ENCODE results near the gene XPO4.
"Not testable (repeated sequence)": the region's sequence is repeated elsewhere in the genome, so short reads cannot be mapped to it uniquely, and the experiment has no call there.

The XPO4 gene

DNA sequence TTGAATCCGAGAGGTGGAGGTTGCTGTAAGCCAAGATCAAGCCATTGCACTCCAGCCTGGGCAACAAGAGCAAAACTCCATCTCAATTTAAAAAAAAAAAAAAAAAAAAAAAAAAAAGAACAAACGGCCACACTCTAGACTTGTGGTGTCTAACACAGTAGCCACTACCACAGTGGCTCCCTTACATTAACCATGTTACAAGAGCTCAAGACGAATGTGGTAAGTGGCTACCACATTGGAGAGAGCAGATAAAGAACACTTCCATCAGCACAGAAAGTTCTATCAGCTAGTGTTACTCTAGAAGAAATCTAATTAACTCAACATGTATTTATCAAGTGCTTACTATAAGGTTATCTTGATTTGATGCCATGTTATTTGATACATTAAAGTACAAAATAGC is 11.5 kb downstream of the XPO4 start:
- H3K4me3 ChIP-seq (replicated peaks; ENCODE audit: insufficient read depth, low read length) = no peak overlapping the region
- no peak overlapping the region for H3K27ac ChIP-seq (replicated peaks)
- TF ChIP-seq SPI1 (IDR thresholded peaks at IDR 0.05; ENCODE audit: borderline replicate concordance, low read depth) (no peak), POLR2AphosphoS5 (IDR thresholded peaks at IDR 0.05; ENCODE audit: low read depth) (no peak), GABPA (IDR thresholded peaks at IDR 0.05; ENCODE audit: low read depth) (no peak)
- TF ChIP-seq, protein P1, sequence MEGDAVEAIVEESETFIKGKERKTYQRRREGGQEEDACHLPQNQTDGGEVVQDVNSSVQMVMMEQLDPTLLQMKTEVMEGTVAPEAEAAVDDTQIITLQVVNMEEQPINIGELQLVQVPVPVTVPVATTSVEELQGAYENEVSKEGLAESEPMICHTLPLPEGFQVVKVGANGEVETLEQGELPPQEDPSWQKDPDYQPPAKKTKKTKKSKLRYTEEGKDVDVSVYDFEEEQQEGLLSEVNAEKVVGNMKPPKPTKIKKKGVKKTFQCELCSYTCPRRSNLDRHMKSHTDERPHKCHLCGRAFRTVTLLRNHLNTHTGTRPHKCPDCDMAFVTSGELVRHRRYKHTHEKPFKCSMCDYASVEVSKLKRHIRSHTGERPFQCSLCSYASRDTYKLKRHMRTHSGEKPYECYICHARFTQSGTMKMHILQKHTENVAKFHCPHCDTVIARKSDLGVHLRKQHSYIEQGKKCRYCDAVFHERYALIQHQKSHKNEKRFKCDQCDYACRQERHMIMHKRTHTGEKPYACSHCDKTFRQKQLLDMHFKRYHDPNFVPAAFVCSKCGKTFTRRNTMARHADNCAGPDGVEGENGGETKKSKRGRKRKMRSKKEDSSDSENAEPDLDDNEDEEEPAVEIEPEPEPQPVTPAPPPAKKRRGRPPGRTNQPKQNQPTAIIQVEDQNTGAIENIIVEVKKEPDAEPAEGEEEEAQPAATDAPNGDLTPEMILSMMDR (IDR thresholded peaks at IDR 0.05; ENCODE audit: insufficient read depth, low read length) = no peak
- TF ChIP-seq, protein P2, sequence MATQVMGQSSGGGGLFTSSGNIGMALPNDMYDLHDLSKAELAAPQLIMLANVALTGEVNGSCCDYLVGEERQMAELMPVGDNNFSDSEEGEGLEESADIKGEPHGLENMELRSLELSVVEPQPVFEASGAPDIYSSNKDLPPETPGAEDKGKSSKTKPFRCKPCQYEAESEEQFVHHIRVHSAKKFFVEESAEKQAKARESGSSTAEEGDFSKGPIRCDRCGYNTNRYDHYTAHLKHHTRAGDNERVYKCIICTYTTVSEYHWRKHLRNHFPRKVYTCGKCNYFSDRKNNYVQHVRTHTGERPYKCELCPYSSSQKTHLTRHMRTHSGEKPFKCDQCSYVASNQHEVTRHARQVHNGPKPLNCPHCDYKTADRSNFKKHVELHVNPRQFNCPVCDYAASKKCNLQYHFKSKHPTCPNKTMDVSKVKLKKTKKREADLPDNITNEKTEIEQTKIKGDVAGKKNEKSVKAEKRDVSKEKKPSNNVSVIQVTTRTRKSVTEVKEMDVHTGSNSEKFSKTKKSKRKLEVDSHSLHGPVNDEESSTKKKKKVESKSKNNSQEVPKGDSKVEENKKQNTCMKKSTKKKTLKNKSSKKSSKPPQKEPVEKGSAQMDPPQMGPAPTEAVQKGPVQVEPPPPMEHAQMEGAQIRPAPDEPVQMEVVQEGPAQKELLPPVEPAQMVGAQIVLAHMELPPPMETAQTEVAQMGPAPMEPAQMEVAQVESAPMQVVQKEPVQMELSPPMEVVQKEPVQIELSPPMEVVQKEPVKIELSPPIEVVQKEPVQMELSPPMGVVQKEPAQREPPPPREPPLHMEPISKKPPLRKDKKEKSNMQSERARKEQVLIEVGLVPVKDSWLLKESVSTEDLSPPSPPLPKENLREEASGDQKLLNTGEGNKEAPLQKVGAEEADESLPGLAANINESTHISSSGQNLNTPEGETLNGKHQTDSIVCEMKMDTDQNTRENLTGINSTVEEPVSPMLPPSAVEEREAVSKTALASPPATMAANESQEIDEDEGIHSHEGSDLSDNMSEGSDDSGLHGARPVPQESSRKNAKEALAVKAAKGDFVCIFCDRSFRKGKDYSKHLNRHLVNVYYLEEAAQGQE (IDR thresholded peaks at IDR 0.05; ENCODE audit: insufficient replicate concordance, low read depth) = no peak
- no peak for DNase-seq (ENCODE audit: low read depth in 1 of 2, low spot score in 1 of 2)
- H3K27me3 ChIP-seq (ENCODE audit: insufficient read depth, poor library complexity, severe bottlenecking) = no peaks in the 10 kb centered on the region

DNA sequence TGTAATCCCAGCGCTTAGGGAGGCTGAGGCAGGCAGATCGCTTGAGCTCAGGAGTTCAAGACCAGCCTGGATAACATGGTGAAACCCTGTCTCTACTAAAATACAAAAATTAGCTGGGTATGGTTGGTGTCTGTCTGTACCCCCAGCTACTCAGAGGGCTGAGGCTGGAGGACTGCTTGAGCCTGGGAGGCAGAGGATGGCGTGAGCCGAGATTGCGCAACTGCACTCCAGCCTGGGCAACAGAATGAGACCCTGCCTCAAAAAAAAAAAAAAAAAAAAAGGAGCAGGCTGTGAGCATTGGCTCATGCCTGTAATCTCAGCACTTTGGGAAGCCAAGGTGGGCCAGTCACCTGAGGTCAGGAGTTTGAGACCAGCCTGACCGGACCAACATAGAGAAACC is 12.0 kb downstream of the XPO4 start:
- DNase-seq (ENCODE audit: low read depth in 1 of 2, low spot score in 1 of 2); H3K27me3 ChIP-seq (ENCODE audit: insufficient read depth, poor library complexity, severe bottlenecking); H3K27ac ChIP-seq (replicated peaks); H3K4me3 ChIP-seq (replicated peaks; ENCODE audit: insufficient read depth, low read length): not testable (repeated sequence)

DNA sequence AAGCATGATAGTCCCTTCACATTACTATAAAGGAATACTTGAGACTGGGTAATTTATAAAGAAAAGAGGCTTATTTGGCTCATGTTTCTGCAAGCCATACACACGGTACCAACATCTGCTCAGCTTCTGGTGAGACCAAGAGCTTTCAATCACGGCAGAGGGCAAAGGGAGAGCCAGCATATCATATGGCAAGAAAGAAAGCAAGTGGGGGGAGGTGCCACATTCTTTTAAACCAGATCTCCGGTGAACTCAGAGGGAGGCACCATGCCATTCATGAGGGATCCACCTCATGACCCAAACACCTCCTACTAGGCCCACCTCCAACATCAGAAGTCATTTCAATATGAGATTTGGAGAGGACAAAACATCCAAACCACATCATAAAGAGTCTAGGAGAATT is 20.3 kb downstream of the XPO4 start:
- no peaks in the 10 kb centered on the region for H3K27me3 ChIP-seq (ENCODE audit: insufficient read depth, poor library complexity, severe bottlenecking)
- no peak for DNase-seq (ENCODE audit: low read depth in 1 of 2, low spot score in 1 of 2)
- H3K4me3 ChIP-seq (replicated peaks; ENCODE audit: insufficient read depth, low read length) = no peak overlapping the region
- TF ChIP-seq SPI1 (IDR thresholded peaks at IDR 0.05; ENCODE audit: borderline replicate concordance, low read depth) = no peak
- TF ChIP-seq, protein P1 (IDR thresholded peaks at IDR 0.05; ENCODE audit: insufficient read depth, low read length) = no peak
- TF ChIP-seq, protein P2 (IDR thresholded peaks at IDR 0.05; ENCODE audit: insufficient replicate concordance, low read depth) = no peak
- TF ChIP-seq POLR2AphosphoS5 (IDR thresholded peaks at IDR 0.05; ENCODE audit: low read depth) = no peak
- no peak for TF ChIP-seq GABPA (IDR thresholded peaks at IDR 0.05; ENCODE audit: low read depth)
- H3K27ac ChIP-seq (replicated peaks) = no peak overlapping the region

DNA sequence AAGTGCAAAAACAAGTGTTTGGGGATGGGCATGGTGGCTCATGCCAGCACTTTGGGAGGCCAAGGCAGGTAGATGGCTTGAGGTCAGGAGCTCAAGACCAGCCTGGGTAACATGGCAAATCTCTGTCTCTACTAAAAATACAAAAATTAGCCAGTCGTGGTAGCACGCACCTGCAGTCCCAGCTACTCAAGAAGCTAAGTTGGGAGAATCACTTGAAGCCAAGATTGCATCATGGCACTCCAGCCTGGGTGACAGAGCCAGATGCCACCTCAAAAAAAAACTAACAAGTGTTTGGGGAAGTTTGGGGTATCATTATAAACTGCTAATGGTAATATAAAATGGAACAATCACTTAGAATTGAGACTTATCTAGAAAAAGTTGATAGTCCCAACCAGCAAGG is 24.6 kb downstream of the XPO4 start:
- H3K4me3 ChIP-seq (replicated peaks; ENCODE audit: insufficient read depth, low read length) = no peak overlapping the region
- no peaks in the 10 kb centered on the region for H3K27me3 ChIP-seq (ENCODE audit: insufficient read depth, poor library complexity, severe bottlenecking)
- H3K27ac ChIP-seq (replicated peaks) = no peak overlapping the region
- no peak for DNase-seq (ENCODE audit: low read depth in 1 of 2, low spot score in 1 of 2)
- no peak for TF ChIP-seq SPI1 (IDR thresholded peaks at IDR 0.05; ENCODE audit: borderline replicate concordance, low read depth)
- no peak for TF ChIP-seq GABPA (IDR thresholded peaks at IDR 0.05; ENCODE audit: low read depth)
- TF ChIP-seq, protein P2 (IDR thresholded peaks at IDR 0.05; ENCODE audit: insufficient replicate concordance, low read depth) = no peak
- TF ChIP-seq, protein P1 (IDR thresholded peaks at IDR 0.05; ENCODE audit: insufficient read depth, low read length) = no peak
- TF ChIP-seq POLR2AphosphoS5 (IDR thresholded peaks at IDR 0.05; ENCODE audit: low read depth) = no peak

DNA sequence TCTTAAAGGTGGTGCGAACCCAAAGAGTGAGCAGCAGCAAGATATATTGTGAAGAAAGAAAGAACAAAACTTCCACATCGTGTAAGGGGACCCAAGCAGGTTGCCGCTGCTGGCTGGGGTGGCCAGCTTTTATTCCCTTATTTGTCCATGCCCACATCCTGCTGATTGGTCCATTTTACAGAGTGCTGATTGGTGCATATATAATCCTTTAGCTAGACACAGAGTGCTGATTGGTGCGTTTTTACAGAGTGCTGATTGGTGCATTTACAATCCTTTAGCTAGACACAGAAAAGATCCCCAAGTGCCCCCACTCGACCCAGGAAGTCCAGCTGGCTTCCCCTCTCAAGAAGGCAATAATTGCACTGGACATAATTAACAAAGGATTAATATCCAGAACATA is 25.7 kb downstream of the XPO4 start:
- not testable (repeated sequence) for H3K27me3 ChIP-seq (ENCODE audit: insufficient read depth, poor library complexity, severe bottlenecking); H3K4me3 ChIP-seq (replicated peaks; ENCODE audit: insufficient read depth, low read length); H3K27ac ChIP-seq (replicated peaks); DNase-seq (ENCODE audit: low read depth in 1 of 2, low spot score in 1 of 2)

DNA sequence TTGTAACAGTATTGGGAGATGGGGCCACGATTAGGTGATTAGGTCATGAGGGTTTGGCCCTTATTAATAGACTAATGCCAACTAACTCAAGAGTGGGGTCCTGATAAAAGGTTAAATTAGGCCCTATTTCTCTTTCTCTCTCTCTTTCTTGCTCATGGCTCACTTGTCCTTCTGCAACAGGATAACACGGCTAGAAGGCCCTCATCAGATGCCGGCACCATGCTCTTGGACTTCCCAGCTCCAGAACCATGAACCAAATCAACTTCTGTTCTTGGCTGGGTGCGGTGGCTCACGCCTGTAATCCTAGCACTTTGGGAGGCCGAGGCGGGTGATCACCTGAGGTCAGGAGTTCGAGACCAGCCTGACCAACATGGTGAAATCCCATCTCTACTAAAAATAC is 28.1 kb downstream of the XPO4 start:
- DNase-seq (ENCODE audit: low read depth in 1 of 2, low spot score in 1 of 2); H3K4me3 ChIP-seq (replicated peaks; ENCODE audit: insufficient read depth, low read length): not testable (repeated sequence)

More for the DNA sequence above, 28.1 kb downstream of the XPO4 start:
- not testable (repeated sequence) for H3K27ac ChIP-seq (replicated peaks); H3K27me3 ChIP-seq (ENCODE audit: insufficient read depth, poor library complexity, severe bottlenecking)
